HG02610 (cell line): Measurements from ENCODE around the gene MITF.
"Not testable (repeated sequence)": the region's sequence is repeated elsewhere in the genome, so short reads cannot be mapped to it uniquely, and the experiment has no call there.

ENCODE experiments used
- ATAC-seq: cut with Tn5 transposase; IDR thresholded peaks from one replicate; pipeline ENCODE4 v1.9.1; 2021; ENCODE audit warnings: mild to moderate bottlenecking, moderate library complexity; ENCODE audit not compliant: unreplicated experiment

MITF gene

GRCh38 chr3:69784954-69785514 lies 45.8 kb downstream of the MITF start:
- no peak for ATAC-seq

DNA sequence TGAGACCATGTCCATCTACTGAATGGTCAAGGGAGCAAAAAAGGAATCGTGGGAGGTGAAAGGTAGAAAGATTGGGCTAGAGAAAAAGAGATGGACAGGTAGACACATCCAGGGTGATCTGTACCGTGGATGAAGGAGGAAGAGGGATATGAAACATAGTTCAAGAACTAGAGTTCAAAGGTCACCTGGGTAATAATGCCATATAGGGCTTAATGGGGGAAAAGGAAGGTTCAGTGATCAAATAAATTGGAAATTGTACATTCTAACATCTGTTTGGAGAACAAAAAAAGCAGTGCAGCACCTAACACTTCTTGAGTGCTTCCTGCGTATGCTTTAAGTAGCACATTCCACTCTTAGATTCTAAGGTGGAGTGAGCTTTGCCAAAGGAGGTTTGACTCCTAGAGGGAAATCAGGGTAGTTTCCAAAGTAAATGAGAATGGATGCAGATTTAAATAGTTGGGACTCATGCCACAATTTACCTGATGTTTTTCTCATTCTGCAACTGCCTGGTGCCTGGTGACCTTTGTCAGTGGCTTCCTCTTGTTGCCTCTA lies 46.6 kb downstream of the MITF start:
- ATAC-seq: no peak

GRCh38 chr3:69786854-69787253 lies 47.6 kb downstream of the MITF start:
- ATAC-seq: no peak

DNA sequence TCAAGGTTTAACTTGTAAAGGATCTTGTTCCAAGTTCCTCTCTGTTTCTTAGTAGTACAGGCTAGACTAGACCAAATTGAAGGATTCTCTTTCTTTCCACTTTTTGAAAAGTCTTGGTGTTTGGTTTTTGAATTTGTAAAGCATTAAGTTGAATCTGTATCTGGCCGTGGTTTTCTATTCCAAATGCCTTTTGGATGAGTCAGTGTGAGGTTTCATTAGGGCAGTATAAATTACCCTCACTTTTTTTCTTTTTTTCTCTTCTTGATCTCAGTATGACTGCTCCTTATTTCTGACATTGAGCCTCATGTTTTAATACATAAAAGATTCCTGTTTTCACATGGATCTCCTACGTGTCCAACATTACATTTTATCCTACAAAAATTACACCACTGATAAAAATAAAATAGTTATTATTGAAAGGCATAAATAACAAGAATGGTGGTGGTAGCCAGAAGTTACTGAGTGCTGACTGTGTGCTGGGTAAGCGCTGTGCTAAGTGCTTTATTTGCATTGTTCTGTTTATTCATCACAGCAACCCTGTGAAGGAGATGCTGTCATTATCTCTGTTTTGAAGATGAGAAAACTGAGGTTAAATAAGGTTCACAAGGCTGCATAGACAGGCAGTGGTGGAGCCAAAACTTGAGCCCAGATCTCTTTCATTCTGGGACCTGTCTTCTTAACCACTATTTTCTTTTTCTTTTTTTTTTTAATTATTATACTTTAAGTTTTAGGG lies 48.3 kb downstream of the MITF start:
- ATAC-seq: no peak

DNA sequence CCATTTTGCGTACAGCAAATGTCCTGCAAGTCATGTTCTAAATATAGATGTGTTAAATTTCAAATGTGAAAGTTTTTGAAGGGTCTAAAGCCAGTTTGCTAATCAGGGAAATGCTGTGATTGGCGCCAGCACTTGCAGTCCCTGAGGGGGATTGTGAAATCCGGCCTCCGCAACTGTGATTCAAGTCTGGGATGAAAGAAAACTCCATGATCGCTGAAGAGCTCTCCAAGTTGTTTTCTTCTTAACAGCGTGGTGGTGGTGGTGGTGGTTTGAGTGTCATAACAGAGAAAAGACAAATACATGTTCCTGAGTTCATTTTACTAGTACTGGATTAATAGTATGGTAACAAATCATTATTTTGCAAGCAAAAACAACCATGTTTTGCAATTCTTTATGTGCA lies 51.8 kb downstream of the MITF start:
- no peak for ATAC-seq

GRCh38 chr3:69791919-69792399 lies 52.7 kb downstream of the MITF start:
- no peak for ATAC-seq

- ATAC-seq: not testable (repeated sequence)
These were observed 56.9 kb downstream of the MITF start for GRCh38 chr3:69796126-69796525.

DNA sequence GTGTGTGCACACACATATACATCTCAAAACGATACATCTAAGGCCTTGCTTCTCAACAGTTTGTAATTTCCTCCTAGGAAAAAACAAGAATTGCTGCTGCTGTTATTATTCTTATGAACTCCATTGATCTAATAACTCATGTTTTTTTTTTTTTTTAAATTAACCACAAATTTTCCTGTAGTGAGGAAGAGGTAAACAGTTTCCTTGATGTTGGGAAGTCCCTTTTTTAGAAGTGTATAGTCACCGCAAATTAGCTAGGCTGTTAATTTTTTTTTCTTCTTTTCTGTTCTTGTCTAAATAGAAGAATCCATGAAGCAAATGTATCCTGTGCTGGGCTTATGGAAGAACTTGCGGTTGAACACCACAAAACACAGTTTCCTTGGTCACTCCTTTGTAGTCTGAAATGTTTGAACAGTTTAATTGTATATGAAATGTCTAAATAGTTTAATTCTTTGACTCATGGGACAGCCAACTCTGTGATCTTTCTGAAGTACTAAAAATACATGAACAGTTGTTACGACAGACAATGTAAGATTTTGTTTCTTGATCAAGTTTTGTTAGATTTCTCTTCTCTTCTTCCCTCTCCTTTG lies 64.5 kb downstream of the MITF start:
- ATAC-seq: no peak

GRCh38 chr3:69805491-69805890 lies 66.2 kb downstream of the MITF start:
- no peak for ATAC-seq

DNA sequence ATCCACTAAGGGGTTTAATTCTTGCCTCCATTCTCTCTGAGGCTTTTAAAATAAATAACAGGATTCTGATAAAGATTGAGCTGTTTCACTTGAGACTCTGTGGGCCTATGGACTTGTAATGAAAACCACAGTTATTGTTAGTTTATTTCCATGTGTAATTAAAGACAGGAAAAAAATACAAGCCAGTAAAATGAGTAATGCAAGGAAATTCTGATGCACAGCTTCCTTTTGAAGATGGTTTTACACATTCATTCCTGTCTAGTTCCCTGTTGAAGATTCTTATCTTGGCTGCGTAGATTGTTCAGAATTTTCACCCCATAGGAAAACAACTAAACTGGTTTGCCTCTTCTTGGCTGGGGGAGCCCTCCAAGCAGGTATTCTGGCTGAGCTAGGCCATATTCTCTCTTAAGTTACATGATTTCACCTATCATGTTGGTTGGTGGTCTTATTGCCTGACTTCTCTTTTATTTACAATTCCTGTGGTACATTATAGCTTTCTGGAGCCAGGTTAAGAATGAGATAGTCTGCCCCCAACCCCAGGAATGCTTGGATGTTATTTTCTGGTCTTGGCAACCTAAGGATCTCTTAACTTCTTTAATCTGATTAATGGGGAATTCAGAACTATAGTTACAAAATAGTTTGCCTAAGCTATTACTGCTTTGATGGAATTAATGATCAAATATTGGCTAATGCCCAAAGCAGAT lies 67.6 kb downstream of the MITF start:
- no peak for ATAC-seq

DNA sequence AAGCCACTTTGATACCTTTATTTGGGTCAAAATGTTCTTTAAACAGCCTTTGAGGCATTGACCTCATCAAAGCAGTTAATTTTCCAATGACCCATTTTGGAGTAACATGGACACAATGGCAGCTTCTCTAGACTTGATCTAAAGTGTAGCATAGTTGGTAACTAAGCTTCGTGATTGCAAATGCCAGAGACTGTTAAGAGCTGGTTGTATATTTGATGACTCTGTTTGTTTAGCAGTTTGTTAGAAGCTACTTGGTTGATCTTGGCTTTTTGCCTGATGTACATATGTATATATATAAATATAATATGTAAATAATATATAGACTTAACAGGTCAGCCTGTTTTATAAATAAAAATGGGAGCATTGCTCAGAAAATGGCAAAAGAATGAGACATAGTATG lies 68.4 kb downstream of the MITF start:
- no peak for ATAC-seq

DNA sequence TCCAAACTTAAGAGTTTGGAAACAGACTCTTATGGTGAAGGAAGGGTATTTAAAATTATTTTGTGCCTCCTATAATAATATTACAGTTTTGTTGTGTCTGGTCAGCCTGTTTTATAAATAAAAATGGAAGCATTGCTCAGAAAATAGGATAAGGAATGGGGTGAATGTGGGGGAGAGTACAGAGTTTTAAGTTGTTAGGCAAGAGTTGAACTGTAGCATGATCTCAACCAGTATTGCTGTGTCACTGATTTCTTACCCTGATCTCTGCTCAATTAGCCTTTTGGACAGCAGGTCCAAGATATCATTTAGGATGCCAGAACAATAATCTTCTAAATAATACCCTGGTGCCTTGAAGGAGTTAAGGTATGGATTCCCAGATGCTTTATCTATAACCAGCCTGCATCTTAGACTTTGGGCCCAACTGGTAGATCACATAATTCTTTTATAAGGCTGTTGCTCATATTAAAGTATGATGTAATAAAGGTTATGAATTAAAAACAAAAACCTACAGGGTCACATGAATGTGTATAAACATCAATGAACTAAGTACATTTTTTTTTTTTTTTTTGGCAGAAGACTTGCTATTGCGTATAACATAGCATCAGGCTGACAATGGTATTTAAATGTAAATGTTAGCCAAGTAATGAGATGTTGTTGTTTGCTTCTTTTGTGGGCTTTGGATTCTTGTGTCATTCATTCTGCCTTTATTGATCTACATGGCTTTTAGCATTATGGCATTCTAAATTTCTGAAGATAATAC lies 70.0 kb downstream of the MITF start:
- ATAC-seq: no peak

DNA sequence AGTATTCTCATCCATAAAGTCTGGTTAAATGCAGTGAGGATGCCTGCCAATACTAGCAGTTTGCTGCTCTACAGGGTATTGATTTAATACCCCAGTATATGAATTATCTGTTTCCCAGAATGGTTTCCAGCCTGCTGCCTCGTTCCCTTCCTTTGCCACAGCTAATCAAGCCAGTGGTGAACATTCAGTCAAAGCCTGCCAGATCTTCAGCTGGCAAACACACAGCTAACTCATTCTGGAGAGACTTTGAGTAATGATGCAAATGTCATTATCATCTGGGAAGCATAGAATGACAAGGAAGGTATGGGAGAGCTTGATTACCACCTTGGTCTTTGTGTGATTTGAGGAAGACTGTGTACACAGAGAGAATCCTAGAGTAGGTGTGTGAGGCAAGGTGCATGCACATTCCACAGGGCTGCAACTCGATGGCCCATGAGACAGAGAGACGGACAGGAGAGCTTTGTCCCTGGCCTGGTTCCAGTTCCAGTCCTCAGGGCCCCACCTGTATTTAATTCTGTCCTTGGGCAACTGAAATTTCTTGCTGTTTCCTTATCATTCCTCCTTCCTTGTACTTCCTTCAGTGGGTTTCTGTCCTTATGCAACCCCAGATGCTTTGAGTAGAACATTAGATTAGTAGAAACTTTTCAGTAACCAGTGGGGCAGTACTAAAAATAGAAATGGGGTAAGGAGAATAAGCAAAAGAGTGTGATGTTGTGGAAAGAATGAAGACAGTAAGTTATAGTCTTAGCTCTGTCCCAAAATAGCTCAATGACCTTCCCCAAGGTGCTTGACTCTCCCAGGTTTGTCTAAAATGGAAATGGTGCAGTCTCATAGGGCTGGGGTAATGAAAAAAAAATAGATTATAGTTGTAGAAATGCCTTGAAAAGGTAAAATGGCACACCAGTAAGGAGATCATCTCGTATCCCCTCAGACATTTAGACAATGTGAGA lies 72.5 kb downstream of the MITF start:
- ATAC-seq: no peak

DNA sequence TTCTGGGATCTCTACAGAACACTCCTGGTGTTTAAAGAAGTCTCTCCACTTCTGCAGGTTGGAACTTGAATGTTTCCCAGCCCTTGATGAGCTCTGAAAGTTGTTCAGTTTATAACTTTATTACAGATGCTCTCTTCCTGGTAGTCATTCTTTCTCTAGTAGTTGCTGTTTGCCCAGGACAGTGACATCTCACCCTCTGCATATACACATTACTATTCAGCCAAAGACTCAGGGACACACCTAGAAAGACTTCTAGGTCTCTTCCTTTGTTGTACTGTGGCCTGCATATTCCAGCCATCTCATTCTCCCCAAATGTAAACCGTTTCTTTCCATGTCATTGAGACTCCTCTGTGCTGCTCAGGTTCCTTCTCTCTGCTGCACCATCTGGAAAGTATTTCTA lies 76.7 kb downstream of the MITF start:
- ATAC-seq: no peak

DNA sequence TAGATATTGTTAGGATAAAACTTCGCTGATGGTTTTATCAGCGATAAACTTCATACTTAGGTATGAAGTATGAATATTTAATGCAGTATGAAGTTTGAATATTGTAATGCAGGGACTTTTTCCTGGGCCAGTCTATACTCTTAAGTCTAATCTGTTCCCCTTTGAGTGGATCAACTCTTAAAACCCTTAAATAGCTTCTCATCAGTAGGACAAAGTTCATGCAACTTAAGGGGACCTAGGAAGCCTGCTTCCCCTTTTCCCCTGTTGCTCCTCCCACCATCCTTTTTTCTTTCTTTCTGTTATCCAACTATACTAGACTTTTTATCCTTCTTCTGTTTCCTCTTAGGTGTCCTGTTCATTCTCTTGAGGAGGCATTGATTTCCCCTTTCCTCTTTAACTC lies 78.7 kb downstream of the MITF start:
- no peak for ATAC-seq

DNA sequence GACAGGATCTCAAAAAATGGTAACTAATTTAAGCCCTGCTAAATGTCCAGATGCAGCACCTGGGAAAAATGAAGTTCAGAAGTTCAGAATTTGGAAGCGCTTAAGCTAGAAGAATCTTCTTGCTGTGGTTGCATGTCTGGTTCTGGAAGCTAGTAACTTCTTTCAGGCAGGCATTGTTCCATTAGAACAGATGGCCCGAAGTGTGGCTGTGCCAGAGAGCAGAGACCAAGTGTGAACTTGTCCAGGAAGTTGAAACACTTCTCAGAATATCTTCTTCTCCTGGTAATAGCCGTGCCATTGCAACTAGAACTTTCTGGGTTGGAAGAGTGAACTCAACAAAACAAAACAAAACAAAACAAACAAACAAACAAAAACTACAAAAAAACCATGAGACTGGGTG lies 80.0 kb downstream of the MITF start:
- no peak for ATAC-seq

GRCh38 chr3:69821133-69821532 lies 81.9 kb downstream of the MITF start:
- ATAC-seq: no peak

DNA sequence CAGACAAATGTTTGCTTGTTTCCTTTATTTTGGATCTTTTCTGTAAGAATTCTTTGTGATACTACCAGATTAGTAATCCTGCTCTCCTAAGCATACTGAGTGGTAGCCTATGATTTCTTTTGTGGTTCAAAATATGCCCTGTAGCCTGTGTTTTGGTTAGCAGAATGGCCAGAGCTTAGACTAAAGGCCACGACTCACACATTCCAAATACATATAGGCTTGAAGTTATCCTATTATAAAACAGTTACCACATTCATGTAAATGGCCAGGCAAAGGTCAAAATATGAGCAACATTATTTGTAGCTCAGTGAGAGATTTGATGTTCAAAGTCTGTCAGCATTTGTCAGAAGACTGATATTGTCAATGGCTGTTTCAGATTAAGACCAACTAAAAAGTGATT lies 84.5 kb downstream of the MITF start:
- no peak for ATAC-seq

DNA sequence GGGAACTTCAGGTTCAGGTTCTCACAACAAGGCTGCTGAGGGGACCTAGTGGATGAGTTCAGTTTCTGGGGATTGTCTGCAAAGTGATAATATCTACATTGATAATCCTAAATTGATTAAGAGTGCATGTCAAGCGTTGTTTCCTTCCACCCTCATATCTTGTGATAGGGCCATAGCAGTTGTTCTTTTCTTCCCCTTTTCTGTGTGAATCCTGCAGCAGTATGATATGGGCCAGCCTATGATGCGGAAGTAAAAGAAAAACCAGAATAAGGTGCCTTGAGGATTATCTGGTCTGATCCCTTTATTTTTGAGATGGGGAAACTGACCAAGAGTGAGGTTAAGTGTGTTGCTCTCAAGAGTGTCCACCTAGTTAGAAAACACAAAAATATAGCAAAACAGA lies 86.2 kb downstream of the MITF start:
- no peak for ATAC-seq

GRCh38 chr3:69827127-69827526 lies 87.9 kb downstream of the MITF start:
- no peak for ATAC-seq
